ENCODE results near the gene IL4R. TPM values are rescaled to one million over a fixed set of nuclear protein-coding genes. Genes with fewer than 3 reads are reported as not detected.

Gene IL4R
- total and polyA plus RNA-seq, 2 of the 8 experiments (the other 6 are each of a cell fraction or from before 2014, with no cell fraction given) = 29.1 to 29.4 TPM

GRCh38 chr16:27287887-27288286 lies 25.9 kb upstream of the IL4R start:
- FAIRE-seq (no peak), DNase-seq (ENCODE audit: low read depth in 1 of 2, low spot score in 2 of 2) (no peak)
- Histone ChIP-seq H4K20me1 (replicated peaks in 1 of 2; ENCODE audit: control insufficient read depth in 1 of 2, insufficient read depth in 2 of 2, low read length in 2 of 2) (no peaks in the 10 kb centered on the region), H2AK5ac (ENCODE audit: low read depth, low read length) (no peak overlapping the region), H2BK12ac (ENCODE audit: low read depth, low read length) (no peak overlapping the region), H3K4me3 (ENCODE audit: extremely low read depth in 1 of 4, insufficient read depth in 2 of 4, low read depth in 3 of 4, low read length in 4 of 4) (no peak overlapping the region), H2AFZ (ENCODE audit: low read length) (no peak overlapping the region), H3K27me3 (replicated peaks in 1 of 4; ENCODE audit: control insufficient read depth in 3 of 4, extremely low read depth in 1 of 4, insufficient read depth in 3 of 4, low read length in 3 of 4) (no peaks in the 10 kb centered on the region), H3K14ac (ENCODE audit: insufficient read length) (no peak overlapping the region), H3K27ac (ENCODE audit: low read depth, low read length) (no peak overlapping the region), H2BK120ac (replicated peaks; ENCODE audit: low read depth, low read length) (no peak overlapping the region), H2BK5ac (ENCODE audit: low read depth, low read length) (no peak overlapping the region), H3K79me1 (ENCODE audit: low read depth, low read length) (no peaks in the 10 kb centered on the region), H3K23me2 (ENCODE audit: low read depth, low read length) (no peaks in the 10 kb centered on the region), H3K23ac (ENCODE audit: insufficient read length) (no peak overlapping the region), H3K4me2 (ENCODE audit: insufficient read depth in 1 of 2, low read depth in 2 of 2, low read length in 2 of 2) (no peak overlapping the region), H3K9ac (replicated peaks in 1 of 4; ENCODE audit: extremely low read depth in 1 of 4, low read depth in 3 of 4, low read length in 3 of 4) (no peak overlapping the region), H3K9me3 (ENCODE audit: insufficient read depth in 2 of 2, low read depth in 1 of 2, low read length in 1 of 2) (no peaks in the 10 kb centered on the region), H3K4me1 (replicated peaks in 1 of 4; ENCODE audit: control insufficient read depth in 3 of 4, insufficient read depth in 4 of 4, low read length in 3 of 4) (no peaks in the 10 kb centered on the region), H4K91ac (replicated peaks; ENCODE audit: insufficient read length, low read length) (no peak overlapping the region), H3K36me3 (ENCODE audit: control insufficient read depth in 2 of 4, insufficient read depth in 4 of 4, low read length in 3 of 4) (no peaks in the 10 kb centered on the region), H2BK20ac (ENCODE audit: low read length) (no peak overlapping the region), H3K56ac (replicated peaks; ENCODE audit: insufficient read length, low read depth, low read length) (no peak overlapping the region), H3K79me2 (ENCODE audit: control insufficient read depth in 1 of 2, insufficient read depth in 2 of 2, low read length in 2 of 2) (no peaks in the 10 kb centered on the region), H3K4ac (replicated peaks; ENCODE audit: insufficient read length, low read depth, low read length) (no peak overlapping the region), H3K18ac (ENCODE audit: extremely low read depth, low read length) (no peak overlapping the region), H4K5ac (ENCODE audit: insufficient read length, low read depth, low read length) (no peak overlapping the region), H2BK15ac (ENCODE audit: low read length) (no peak overlapping the region), H4K8ac (ENCODE audit: extremely low read depth, insufficient read depth, low read length) (no peak overlapping the region)
- 95% methylated on average over 11 of the region's 11 CpGs; no CpG with 5 or more reads in 1 of the 2 experiments for whole genome bisulfite sequencing, 2 experiments (ENCODE audit: extremely low coverage in 1 of 2, insufficient coverage in 1 of 2, insufficient read length in 1 of 2, insufficient replicate concordance in 2 of 2, low coverage in 1 of 2, low lambda C conversion rate in 2 of 2, missing lambda C conversion rate in 1 of 2)
- ChIA-PET POLR2A (ENCODE audit: partially characterized antibody) (interaction anchor here (0.8 kb wide), 1 partner anchor 16 kb away, joined by 5 read pairs; no protein-coding TSS in a partner anchor), CTCF (ENCODE audit: partially characterized antibody) (interaction anchor here (1.0 kb wide), 1 partner anchor 30 kb away, joined by 3 read pairs; no protein-coding TSS in a partner anchor)
- TF ChIP-seq SAP30 (IDR thresholded peaks at IDR 0.05; ENCODE audit: insufficient read depth, insufficient replicate concordance, low read length) (no peak), RAD21 (IDR thresholded peaks at IDR 0.05 in 1 of 2, conservative IDR thresholded peaks at IDR 0.05 in 1 of 2; ENCODE audit: low read depth in 2 of 2, low read length in 2 of 2) (no peak), HDAC2 (IDR thresholded peaks at IDR 0.05; ENCODE audit: borderline replicate concordance in 1 of 2, low read depth in 2 of 2, low read length in 2 of 2) (no peak), PHF8 (conservative IDR thresholded peaks at IDR 0.05; ENCODE audit: low read depth, low read length) (no peak), HDAC6 (IDR thresholded peaks at IDR 0.05; ENCODE audit: low read depth, low read length) (no peak), CEBPB (IDR thresholded peaks at IDR 0.05; ENCODE audit: low read depth, low read length) (no peak), JUND (IDR thresholded peaks at IDR 0.05; ENCODE audit: low read length) (no peak)

Measured in H1 (cell line).